Transverse colon (tissue), 3 donors: ENCODE results near the gene DLGAP3.

Experiments
- POLR2A ChIP-seq: fragments of 450-650 bp; IDR thresholded peaks from one replicate; pipeline ENCODE4 v1.6.1; 2016; ENCODE audit warnings: antibody characterized with exemption, mild to moderate bottlenecking, moderate library complexity
- TF ChIP-seq, protein P1 (sequence below), 5 experiments: fragments of 200-600 bp in 3 of 5; fragments of 450-650 bp in 2 of 5; sonication (generic) in 3 of 5; IDR thresholded peaks; 1 replicate in 2 of 5; 2 replicates in 3 of 5; pipeline ENCODE4 v1.5.1; 2016 to 2017; ENCODE audit warnings: antibody characterized with exemption in 5 of 5, inconsistent platforms in 3 of 5, mild to moderate bottlenecking in 2 of 5, moderate library complexity in 1 of 5

DNA sequence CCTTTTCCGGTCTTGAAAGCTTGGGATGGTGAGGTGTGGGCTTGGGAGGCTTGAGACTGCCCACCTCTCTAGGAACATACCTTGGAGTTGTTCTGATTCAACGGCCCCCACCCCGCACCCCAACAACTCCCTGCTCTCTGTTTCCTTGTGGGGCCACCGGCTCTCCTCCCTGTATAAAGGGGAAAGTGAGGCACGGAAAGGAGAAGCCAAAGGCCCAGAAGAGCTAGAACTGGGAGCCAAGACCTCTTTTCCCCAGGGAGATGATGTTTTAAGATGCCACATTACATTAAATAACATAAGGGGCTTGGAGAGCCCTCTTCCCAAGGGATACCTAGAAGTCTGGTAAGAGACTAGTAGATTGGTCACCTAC, 1.2 kb upstream of the DLGAP3 start:
- TF ChIP-seq, protein P1, sequence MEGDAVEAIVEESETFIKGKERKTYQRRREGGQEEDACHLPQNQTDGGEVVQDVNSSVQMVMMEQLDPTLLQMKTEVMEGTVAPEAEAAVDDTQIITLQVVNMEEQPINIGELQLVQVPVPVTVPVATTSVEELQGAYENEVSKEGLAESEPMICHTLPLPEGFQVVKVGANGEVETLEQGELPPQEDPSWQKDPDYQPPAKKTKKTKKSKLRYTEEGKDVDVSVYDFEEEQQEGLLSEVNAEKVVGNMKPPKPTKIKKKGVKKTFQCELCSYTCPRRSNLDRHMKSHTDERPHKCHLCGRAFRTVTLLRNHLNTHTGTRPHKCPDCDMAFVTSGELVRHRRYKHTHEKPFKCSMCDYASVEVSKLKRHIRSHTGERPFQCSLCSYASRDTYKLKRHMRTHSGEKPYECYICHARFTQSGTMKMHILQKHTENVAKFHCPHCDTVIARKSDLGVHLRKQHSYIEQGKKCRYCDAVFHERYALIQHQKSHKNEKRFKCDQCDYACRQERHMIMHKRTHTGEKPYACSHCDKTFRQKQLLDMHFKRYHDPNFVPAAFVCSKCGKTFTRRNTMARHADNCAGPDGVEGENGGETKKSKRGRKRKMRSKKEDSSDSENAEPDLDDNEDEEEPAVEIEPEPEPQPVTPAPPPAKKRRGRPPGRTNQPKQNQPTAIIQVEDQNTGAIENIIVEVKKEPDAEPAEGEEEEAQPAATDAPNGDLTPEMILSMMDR (IDR thresholded peaks at IDR 0.05) = no peak
- no peak for TF ChIP-seq POLR2A
